K562 (cell line): Measurements from ENCODE around the gene ANKMY1. TPM values are rescaled to one million over a fixed set of nuclear protein-coding genes. Genes with fewer than 3 reads are reported as not detected.

Source experiments
- ATAC-seq: fragments of 200-7000 bp; cut with Tn5 transposase; 3 replicates; pipeline ENCODE4 v1.9.1; 2020; ENCODE audit warnings: moderate library complexity
- BruUV-seq: library from RNA; stranded (reverse); fragments of 400-500 nt; replicated peaks from 2 replicates; lab custom pipeline; 2021; lab: Mats Ljungman, UMichigan
- CTCF ChIA-PET: fragments of 300-600 bp; formaldehyde crosslinking; extraction: SDS; loops from one replicate; lab custom pipeline; 2021; ENCODE audit warnings: low intra/inter-chr PET ratio; lab: Yijun Ruan, JAX
- POLR2A ChIA-PET: fragments of 300-600, 350-650 bp; sonication (Branson Sonifier 250); formaldehyde crosslinking; extraction: SDS; loops from one replicate; lab custom pipeline; 2021; ENCODE audit warnings: antibody characterized with exemption, inconsistent platforms; lab: Yijun Ruan, JAX
- DNase-seq, 4 experiments: peaks; one replicate each; pipeline versions ENCODE4 v3.0.0 to v3.0.0-alpha.2; 2011 to 2018; ENCODE audit warnings: low spot score in 3 of 4, mixed read lengths in 3 of 4; ENCODE audit errors: extremely low read depth in 1 of 4
- FAIRE-seq: peaks from 2 replicates; lab custom pipeline; 2011; peaks lifted over from hg19 to GRCh38; lab: Jason Lieb, UNC
- H2AFZ ChIP-seq: 2 replicates; pipeline ENCODE4 v1.6.0; 2011; ENCODE audit warnings: low read depth, low read length, control low read depth, inconsistent platforms
- H3K27ac ChIP-seq: fragments of 200-600 bp; 3 replicates; pipeline ENCODE4 v1.8.0; 2011; ENCODE audit warnings: low read depth, mild to moderate bottlenecking, control low read depth, inconsistent platforms, low read length, moderate library complexity, mixed read lengths; ENCODE audit errors: extremely low read depth
- H3K27me3 ChIP-seq, 2 experiments: fragments of 300-600 bp in 1 of 2; 2 replicates in 1 of 2; 3 replicates in 1 of 2; pipeline versions ENCODE4 v1.6.0 to v1.8.0; 2011; ENCODE audit warnings: inconsistent platforms in 2 of 2, low read length in 2 of 2, mild to moderate bottlenecking in 1 of 2, mixed read lengths in 1 of 2, moderate library complexity in 1 of 2; ENCODE audit not compliant: control insufficient read depth in 2 of 2, insufficient read depth in 2 of 2
- H3K36me3 ChIP-seq: fragments of 300-600 bp; 3 replicates; pipeline ENCODE4 v1.8.0; 2011; ENCODE audit warnings: mild to moderate bottlenecking, low read length, inconsistent platforms; ENCODE audit not compliant: control insufficient read depth, insufficient read depth
- H3K4me1 ChIP-seq, 2 experiments: fragments of 200-600 bp in 1 of 2; replicated peaks in 1 of 2; 2 replicates in 1 of 2; 3 replicates in 1 of 2; pipeline versions ENCODE4 v1.5.1 to v1.8.0; 2011; ENCODE audit warnings: inconsistent platforms in 2 of 2, low read length in 2 of 2, mild to moderate bottlenecking in 1 of 2, mixed read lengths in 1 of 2, moderate library complexity in 1 of 2; ENCODE audit not compliant: control insufficient read depth in 2 of 2, insufficient read depth in 2 of 2
- H3K4me2 ChIP-seq: 2 replicates; pipeline ENCODE4 v1.6.1; 2011; ENCODE audit warnings: low read length, control low read depth, inconsistent platforms, mixed read lengths; ENCODE audit not compliant: insufficient read depth
- H3K4me3 ChIP-seq: fragments of 200-600 bp; sonication (generic), shearing (Covaris generic); 2 replicates; pipeline ENCODE4 v1.5.1; 2016; ENCODE audit warnings: control low read depth, inconsistent platforms
- H3K79me2 ChIP-seq: fragments of 200-600 bp; 3 replicates; pipeline ENCODE4 v1.8.0; 2011; ENCODE audit warnings: low read length, inconsistent platforms; ENCODE audit not compliant: control insufficient read depth, insufficient read depth
- H3K9ac ChIP-seq, 2 experiments: 2 replicates each; pipeline versions ENCODE4 v1.6.0 to v1.6.1; 2011; ENCODE audit warnings: low read depth in 2 of 2, low read length in 2 of 2, control low read depth in 1 of 2, inconsistent platforms in 1 of 2, mild to moderate bottlenecking in 1 of 2, mixed read lengths in 1 of 2; ENCODE audit not compliant: insufficient read depth in 1 of 2
- H3K9me1 ChIP-seq: one replicate; pipeline ENCODE4 v1.6.0; 2011; ENCODE audit warnings: inconsistent platforms, mild to moderate bottlenecking, low read length, moderate library complexity; ENCODE audit not compliant: control insufficient read depth, insufficient read depth
- H3K9me3 ChIP-seq: replicated peaks from 2 replicates; pipeline ENCODE4 v1.5.1; 2011; ENCODE audit warnings: low read depth, low read length, inconsistent platforms; ENCODE audit not compliant: control insufficient read depth, insufficient read depth
- H4K20me1 ChIP-seq: replicated peaks from 2 replicates; pipeline ENCODE4 v1.6.1; 2011; ENCODE audit warnings: low read length, inconsistent platforms, mixed read lengths; ENCODE audit not compliant: control insufficient read depth, insufficient read depth
- CBX3 ChIP-seq, 2 experiments: IDR thresholded peaks; 1 replicate in 1 of 2; 2 replicates in 1 of 2; pipeline ENCODE4 v1.6.1; 2012; ENCODE audit warnings: inconsistent platforms in 2 of 2, low read length in 2 of 2, borderline replicate concordance in 1 of 2, control low read depth in 1 of 2
- CHD1 ChIP-seq: fragments of 200-600 bp; sonication (generic); IDR thresholded peaks from one replicate; pipeline ENCODE4 v1.6.1; 2012; ENCODE audit warnings: mild to moderate bottlenecking, moderate library complexity, low read length, inconsistent platforms
- GABPA ChIP-seq: fragments of 200-800 bp; sonication (Bioruptor generic); conservative IDR thresholded peaks from 2 replicates; pipeline ENCODE4 v1.6.1; 2016; ENCODE audit warnings: low read depth, missing genetic modification characterization, missing compliant biosample characterization
- HMGN3 ChIP-seq: IDR thresholded peaks from 2 replicates; pipeline ENCODE4 v1.6.1; 2011; ENCODE audit warnings: borderline replicate concordance, low read depth, mild to moderate bottlenecking, mixed read lengths, low read length; ENCODE audit not compliant: insufficient read length; ENCODE audit errors: extremely low read depth
- KDM1A ChIP-seq, 2 experiments: fragments of 450-650 bp; IDR thresholded peaks; 2 replicates each; pipeline ENCODE4 v1.6.1; 2016; ENCODE audit warnings: mild to moderate bottlenecking in 2 of 2
- MCM3 ChIP-seq: fragments of 450-650 bp; IDR thresholded peaks from 2 replicates; pipeline ENCODE4 v1.6.1; 2016
- MTF1 ChIP-seq: fragments of 250-450 bp; sonication (Bioruptor Pico); IDR thresholded peaks from 2 replicates; pipeline ENCODE4 v1.9.0; 2021; ENCODE audit warnings: moderate library complexity, mild to moderate bottlenecking, inconsistent platforms, borderline replicate concordance
- NFATC3 ChIP-seq: fragments of 450-650 bp; IDR thresholded peaks from 2 replicates; pipeline ENCODE4 v1.6.1; 2017; ENCODE audit warnings: mild to moderate bottlenecking
- RBM17 ChIP-seq: fragments of 200-400 bp; formaldehyde crosslinking; IDR thresholded peaks from 2 replicates; pipeline ENCODE4 v1.6.1; 2017; ENCODE audit warnings: low read depth, mild to moderate bottlenecking, low read length, borderline replicate concordance
- ZFP36 ChIP-seq: fragments of 150-350 bp; IDR thresholded peaks from 2 replicates; pipeline ENCODE4 v1.6.1; 2018; ENCODE audit warnings: low read length, low read depth; ENCODE audit not compliant: partially characterized antibody
- WGBS: fragments of 100-300 bp; shearing (Covaris generic); methylation state at CpG from one replicate; pipeline ENCODE4 v1.1.6; 2016; ENCODE audit warnings: low coverage, mixed read lengths; ENCODE audit not compliant: insufficient coverage; ENCODE audit errors: missing lambda C conversion rate; 5-methylcytosine and 5-hydroxymethylcytosine counted together
- in situ Hi-C: fragments of 300-500 bp; cut with MboI; formaldehyde crosslinking; loops from 4 replicates; pipeline ENCODE4 v1.15.0; 2018; ENCODE audit warnings: inconsistent platforms, mixed read lengths
- intact Hi-C: fragments of 100-400 bp; cut with micrococcal nuclease; formaldehyde crosslinking; loops from 2 replicates; pipeline ENCODE4 v1.14.2; 2022
- polyA plus RNA-seq, 8 experiments: library from polyadenylated mRNA; depleted of rRNA in 4 of 8; stranded (reverse) in 5 of 8; unstranded in 3 of 8; fragments of >200 nt; fragmentation: Nextera tagmentation in 2 of 8; fragmentation: Illumina TruSeq in 1 of 8; extraction: Ambion mirVana in 2 of 8; extraction: Trizol in 1 of 8; gene quantifications; 2 replicates each; pipeline versions ENCODE4 v1.2.1 to v1.2.3, GENCODE V29; 2011 to 2014; ENCODE audit warnings: inconsistent platforms in 1 of 8, missing spikeins in 1 of 8
- total RNA-seq, 7 experiments: library from RNA; depleted of rRNA in 6 of 7; stranded (reverse); fragments of >200 nt in 6 of 7; fragmentation: Illumina TruSeq in 2 of 7; extraction: Trizol in 2 of 7; gene quantifications; 2 replicates each; pipeline versions ENCODE4 v1.2.1 to v1.2.3, GENCODE V29; 2011 to 2021; ENCODE audit warnings: low replicate concordance in 1 of 7
- TF ChIP-seq, protein P1 (sequence below): fragments of 450-650 bp; formaldehyde crosslinking; IDR thresholded peaks from 2 replicates; pipeline ENCODE4 v1.4.0; 2022; ENCODE audit warnings: missing genetic modification characterization

ANKMY1 gene
- total and polyA plus RNA-seq, 9 of the 15 experiments (the other 6 are each of a cell fraction or from before 2014, with no cell fraction given) = 0.75 to 15.1 (median 11.7) TPM

- in situ Hi-C loops (no loop called here), intact Hi-C loops (no loop called here)
- no peak overlapping the region for H2AFZ ChIP-seq
- peaks cover 31 to 49% of the 10 kb centered on the region in 2 experiments for H3K4me1 ChIP-seq
- TSS peak; percentile 68 for BruUV-seq
- WGBS = 1% methylated on average over 12 of the region's 20 CpGs
- H3K4me2 ChIP-seq = peak overlapping the region; percentile 93
- FAIRE-seq (no peak), DNase-seq (no peak), ATAC-seq (no peak)
- peaks cover 59% of the 10 kb centered on the region for H3K79me2 ChIP-seq
- TF ChIP-seq HMGN3 (no peak), CHD1 (peak; percentile 12), KDM1A (IDR thresholded peaks at IDR 0.05) (peak in 1 of 2 experiments; percentile 45; a peak in 2 of 4 replicates)
- no peaks in the 10 kb centered on the region for H3K9me1 ChIP-seq
- no peaks in the 10 kb centered on the region; the same call in 1 of the 2 replicates for H4K20me1 ChIP-seq
- H3K4me3 ChIP-seq = peak overlapping the region; percentile 92
- peak overlapping the region; percentile 87; the same call in 1 of the 3 replicates for H3K27ac ChIP-seq
- peak overlapping the region; percentile 82 to 95 for H3K9ac ChIP-seq
- peaks cover 20% of the 10 kb centered on the region; the same call in 2 of the 3 replicates for H3K36me3 ChIP-seq
- CTCF ChIA-PET = no interaction called here
- no peaks in the 10 kb centered on the region for H3K9me3 ChIP-seq
- no peaks in the 10 kb centered on the region for H3K27me3 ChIP-seq
- POLR2A ChIA-PET = interaction anchor here (0.5 to 2.2 kb wide), 5 partner anchors 11 to 25 kb away, joined by 3 to 26 read pairs (median 6); no protein-coding TSS in a partner anchor
Measured at GRCh38 chr2:240585681-240586197, 28.0 kb upstream of the ANKMY1 start.

GRCh38 chr2:240585101-240585500, 27.3 kb upstream of the ANKMY1 start:
- no peaks in the 10 kb centered on the region for H3K9me3 ChIP-seq
- peak overlapping the region; percentile 93 for H3K4me2 ChIP-seq
- WGBS = 23% methylated on average over 6 of the region's 6 CpGs
- peak overlapping the region; percentile 20 for H3K27ac ChIP-seq
- H4K20me1 ChIP-seq = no peaks in the 10 kb centered on the region; the same call in 1 of the 2 replicates
- peak overlapping the region; percentile 92 for H3K4me3 ChIP-seq
- ChIA-PET CTCF (no interaction called here), POLR2A (interaction anchor here (1.0 kb wide), 1 partner anchor 9 kb away, joined by 4 read pairs; no protein-coding TSS in a partner anchor)
- ATAC-seq (no peak), FAIRE-seq (no peak), DNase-seq (no peak)
- peak overlapping the region; percentile 82 to 95 for H3K9ac ChIP-seq
- TF ChIP-seq NFATC3 (no peak), RBM17 (no peak), CBX3 (IDR thresholded peaks at IDR 0.05; ENCODE audit: borderline replicate concordance in 1 of 2, low read length in 2 of 2) (no peak), MTF1 (CRISPR knock-in tag) (no peak), MCM3 (no peak), ZFP36 (no peak), GABPA (no peak)
- TF ChIP-seq, protein P1, sequence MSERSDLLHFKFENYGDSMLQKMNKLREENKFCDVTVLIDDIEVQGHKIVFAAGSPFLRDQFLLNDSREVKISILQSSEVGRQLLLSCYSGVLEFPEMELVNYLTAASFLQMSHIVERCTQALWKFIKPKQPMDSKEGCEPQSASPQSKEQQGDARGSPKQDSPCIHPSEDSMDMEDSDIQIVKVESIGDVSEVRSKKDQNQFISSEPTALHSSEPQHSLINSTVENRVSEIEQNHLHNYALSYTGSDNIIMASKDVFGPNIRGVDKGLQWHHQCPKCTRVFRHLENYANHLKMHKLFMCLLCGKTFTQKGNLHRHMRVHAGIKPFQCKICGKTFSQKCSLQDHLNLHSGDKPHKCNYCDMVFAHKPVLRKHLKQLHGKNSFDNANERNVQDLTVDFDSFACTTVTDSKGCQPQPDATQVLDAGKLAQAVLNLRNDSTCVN = no peak
- intact Hi-C loops (no loop called here), in situ Hi-C loops (no loop called here)
- BruUV-seq = no TSS peak
- H3K27me3 ChIP-seq = no peaks in the 10 kb centered on the region
- peaks cover 64% of the 10 kb centered on the region for H3K79me2 ChIP-seq
- peaks cover 35 to 51% of the 10 kb centered on the region in 2 experiments for H3K4me1 ChIP-seq
- no peak overlapping the region for H2AFZ ChIP-seq
- H3K36me3 ChIP-seq = peaks cover 16% of the 10 kb centered on the region; the same call in 2 of the 3 replicates
- H3K9me1 ChIP-seq = no peaks in the 10 kb centered on the region
